ENCODE data around the gene GOSR2.
A peak's percentile ranks its signal among the peaks of the same experiment; 100 is the strongest.
"Not testable (repeated sequence)": the region's sequence is repeated elsewhere in the genome, so short reads cannot be mapped to it uniquely, and the experiment has no call there.

Gene GOSR2

DNA sequence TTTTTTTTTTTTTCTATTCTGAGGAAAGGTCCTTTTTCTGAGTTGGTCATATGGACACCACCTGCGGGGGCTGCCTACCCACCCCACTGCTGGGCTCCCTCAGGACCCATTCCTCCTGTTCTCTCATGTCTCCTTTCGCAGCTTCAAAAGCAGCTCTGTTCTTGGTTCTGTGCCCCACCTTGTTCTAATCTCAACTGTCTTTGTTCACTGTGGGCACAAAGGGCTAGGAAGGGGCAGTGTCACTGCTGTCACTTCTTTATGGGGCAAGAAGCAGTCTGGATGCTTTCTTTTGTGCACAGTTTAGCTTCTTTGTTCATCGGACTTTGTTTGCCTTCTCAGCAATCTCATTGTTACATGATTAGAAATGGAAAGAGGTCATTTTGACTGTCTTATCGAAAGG is 7.1 kb downstream of the GOSR2 start:
- no peak for DNase-seq (ENCODE audit: low spot score)

DNA sequence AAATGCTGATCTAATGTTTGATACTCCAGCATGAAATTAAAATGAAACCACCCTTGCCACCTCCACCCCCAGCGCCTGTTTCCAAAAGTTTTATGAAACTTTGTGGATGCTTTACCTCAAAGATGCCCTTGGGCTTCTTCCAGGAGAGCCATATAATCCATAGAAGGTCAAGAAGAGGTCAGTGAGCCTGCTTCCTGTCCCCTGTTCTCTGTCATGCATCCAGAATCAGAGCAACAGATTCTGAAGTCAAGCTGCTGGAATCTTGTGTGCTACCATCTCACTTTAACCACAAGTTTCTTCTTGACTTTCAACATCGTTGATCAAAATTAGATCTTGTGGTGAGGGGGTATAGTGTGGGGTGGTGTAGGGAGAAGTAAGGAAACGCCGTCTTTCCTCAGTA is 8.6 kb downstream of the GOSR2 start:
- no peak for DNase-seq (ENCODE audit: low spot score)

DNA sequence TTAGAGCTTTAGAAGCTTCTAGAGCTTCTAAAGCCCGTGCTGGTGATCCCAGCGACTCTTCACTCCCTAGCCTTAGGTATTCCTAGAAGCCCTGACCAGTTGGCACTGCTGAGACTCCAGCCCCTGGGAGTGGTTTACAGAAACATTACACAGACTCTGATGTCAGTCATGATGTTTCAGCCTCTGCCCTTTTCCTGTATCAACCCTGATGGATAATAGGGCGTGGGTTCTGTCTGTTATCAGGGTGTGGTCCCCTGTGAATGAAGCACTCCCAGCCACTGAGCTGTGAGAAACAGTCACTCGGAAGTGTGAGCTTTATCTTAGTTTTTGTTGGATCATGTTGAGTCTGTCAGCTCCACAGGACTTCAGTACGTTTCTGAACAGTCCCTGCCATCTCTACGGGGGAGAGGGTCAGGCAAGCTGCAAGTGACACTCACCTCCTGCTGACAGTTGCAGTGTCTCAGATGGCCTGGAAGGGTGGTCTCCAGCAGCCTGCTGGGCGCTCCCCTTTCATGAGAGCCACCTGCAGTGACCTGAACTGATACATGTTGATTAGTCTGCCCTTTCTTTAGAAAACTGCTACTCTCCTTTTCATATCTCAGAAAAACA is 12.8 kb downstream of the GOSR2 start:
- peak; percentile 71 for DNase-seq (ENCODE audit: low spot score)

- DNase-seq (ENCODE audit: low spot score) = peak; percentile 69
Observed at GRCh38 chr17:46940692-46941404, 17.9 kb downstream of the GOSR2 start.

DNA sequence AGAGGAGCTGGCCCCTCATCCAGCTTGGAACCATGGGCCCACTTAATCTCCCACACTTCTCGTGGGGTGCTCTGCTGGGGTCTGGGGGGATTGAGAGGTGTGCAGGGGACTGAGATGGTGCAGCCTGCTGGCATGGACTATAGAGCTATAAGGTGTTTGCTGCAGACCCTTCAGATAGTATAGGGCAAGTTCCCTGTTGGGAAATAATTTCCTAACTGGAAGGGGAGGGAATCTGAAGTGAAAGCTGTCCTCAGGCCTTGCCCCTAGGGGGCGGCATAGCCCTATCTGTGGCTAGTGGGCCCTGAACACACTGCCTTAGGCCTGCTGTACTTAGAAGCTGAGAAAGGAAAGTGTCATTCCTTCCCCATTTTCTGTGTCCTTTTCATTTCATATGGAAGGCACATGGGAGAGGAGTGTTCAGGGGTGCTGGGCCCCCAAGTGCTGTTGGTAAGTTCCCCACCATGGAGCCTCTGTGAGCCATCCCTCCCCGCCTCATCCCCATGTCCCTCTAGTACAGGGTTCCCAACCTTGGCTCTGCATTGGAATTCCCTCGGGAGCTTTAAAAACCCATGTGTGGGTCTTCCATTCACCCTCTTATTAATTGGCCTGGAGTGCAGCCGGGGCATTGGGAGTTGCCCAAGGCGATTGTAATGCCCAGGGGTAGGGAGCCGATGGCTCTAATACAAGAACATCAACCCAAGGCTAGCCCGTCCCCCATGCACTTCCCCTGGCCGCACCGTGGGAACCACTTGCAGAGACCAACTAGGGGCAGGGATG is 19.7 kb downstream of the GOSR2 start:
- DNase-seq (ENCODE audit: low spot score) = peak; percentile 56

GRCh38 chr17:46943218-46943500 is 20.2 kb downstream of the GOSR2 start:
- no peak for DNase-seq (ENCODE audit: low spot score)

DNA sequence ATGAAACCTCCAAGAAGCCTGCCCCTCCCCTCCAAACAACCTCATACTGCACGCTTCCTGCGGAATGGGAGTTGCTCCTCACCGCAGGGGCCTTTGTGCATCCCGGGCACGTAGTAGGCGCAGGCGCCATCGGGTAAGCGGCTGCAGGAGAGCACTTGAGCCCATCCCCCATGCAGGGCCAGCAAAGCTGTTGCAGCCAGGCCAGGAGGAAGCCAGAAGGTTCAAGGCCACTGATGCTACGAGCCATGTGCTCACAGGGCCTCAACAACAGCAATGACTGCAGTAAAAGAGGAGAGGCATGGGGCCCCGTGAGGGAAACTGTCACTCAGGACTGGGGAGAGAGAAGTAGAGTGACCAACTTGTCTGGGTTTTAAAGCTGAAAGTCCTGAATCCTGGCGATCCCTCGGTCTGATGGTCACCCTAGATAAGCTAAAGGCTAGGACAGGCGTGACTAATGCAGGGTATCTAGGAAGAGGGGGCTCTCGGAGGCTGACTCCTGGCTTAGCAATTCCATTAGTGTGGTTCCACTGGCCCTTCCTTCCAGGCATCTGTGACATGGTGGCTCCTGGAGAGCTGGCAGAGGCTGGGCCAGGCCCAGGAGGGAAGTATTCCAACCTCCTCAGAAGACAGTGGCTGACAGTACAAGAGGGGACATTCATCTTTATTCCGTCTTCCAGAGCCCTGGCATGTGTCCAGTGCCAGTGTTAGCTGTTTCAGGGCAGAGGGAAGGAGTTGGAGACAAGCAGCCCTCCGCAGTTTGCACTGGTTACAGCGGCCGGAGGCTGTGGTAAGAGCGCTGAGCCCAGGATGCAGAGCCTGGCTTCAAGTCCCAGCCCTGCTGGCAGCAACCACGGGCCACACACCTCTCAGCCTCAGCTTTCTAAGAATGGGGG is 20.8 kb downstream of the GOSR2 start:
- no peak for DNase-seq (ENCODE audit: low spot score)

DNA sequence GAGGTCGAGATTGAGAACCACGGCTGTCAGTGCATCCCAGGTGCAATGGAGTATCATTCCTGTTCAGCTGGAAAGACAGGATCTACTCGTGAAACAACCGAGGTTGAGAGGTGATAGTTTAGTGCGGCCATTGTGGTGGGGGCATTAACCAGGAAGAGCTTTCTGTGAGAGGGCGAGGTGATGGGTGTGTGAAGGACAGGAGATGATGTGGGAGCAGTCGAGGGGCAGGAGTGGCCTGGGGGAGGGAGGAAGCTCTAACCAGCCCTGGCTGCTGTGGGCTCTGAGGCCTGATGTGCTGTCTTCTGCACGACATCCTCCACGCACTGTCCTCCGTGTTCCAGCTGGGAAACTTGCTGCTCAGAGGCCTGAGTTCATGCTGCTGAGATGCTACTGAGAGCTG is 22.0 kb downstream of the GOSR2 start:
- no peak for DNase-seq (ENCODE audit: low spot score)

GRCh38 chr17:46947216-46947615 is 24.3 kb downstream of the GOSR2 start:
- DNase-seq (ENCODE audit: low spot score) = no peak

DNA sequence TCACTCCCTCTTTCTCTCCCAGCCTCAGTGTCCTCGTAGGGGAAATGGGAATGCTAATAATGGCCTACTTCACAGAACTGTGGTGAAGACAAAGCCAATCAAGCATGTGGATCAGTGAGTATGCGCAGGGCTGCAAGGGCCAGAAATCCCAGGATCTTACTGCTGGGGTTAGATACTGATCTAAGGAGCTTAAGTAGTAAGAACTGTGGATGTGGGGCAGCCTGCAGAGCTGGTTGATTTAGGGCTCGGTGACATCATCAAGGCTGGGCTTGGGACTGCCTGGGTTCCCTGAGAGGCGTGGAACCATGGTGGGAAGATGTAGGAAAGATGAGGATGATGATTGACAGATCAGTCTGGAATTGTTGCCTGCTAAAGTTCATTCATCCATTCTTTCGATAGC is 25.6 kb downstream of the GOSR2 start:
- DNase-seq (ENCODE audit: low spot score) = no peak

DNA sequence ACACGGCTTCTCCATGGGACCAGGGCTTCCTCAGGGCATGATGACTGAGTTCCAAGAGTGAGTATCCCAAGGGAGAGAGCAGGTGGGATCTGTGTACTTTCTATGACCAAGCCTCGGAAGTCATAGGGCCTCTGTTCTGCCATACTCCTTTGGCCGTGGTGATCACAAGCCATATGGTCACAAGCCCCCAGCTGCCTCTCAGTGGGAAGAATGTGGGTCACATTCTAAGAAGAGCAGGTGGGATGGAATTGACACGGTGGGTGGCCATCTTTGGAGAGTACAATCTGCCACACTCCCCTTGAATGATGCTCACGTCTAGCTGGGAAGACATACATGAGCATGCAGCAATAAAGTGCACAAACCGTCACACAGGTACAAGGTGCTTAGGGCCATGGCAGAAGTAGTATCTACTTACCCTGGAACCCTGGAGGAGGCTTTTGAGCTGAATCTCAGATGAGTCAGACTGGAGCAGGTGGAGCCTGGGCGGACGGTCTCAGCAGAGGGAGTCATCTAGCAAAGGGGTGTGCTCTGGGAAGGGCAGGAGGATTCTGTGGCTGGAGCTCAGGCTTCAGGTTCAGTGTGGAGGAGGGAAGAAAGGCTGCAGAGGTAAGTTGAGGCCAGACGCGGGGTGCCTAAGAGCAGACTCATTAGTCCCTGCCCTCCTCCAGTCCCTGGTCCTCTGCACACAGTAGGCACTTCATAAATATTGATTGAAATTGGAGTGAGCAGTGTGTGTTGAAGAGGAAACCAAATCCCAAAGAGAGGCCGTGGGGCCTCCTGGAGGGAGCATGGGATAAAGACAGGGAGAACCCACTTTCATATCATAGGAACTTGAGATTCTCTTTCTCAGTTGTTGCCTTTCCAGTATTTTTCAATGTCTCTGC is 26.6 kb downstream of the GOSR2 start:
- no peak for DNase-seq (ENCODE audit: low spot score)

GRCh38 chr17:46950342-46950996 is 27.5 kb downstream of the GOSR2 start:
- no peak for DNase-seq (ENCODE audit: low spot score)

DNA sequence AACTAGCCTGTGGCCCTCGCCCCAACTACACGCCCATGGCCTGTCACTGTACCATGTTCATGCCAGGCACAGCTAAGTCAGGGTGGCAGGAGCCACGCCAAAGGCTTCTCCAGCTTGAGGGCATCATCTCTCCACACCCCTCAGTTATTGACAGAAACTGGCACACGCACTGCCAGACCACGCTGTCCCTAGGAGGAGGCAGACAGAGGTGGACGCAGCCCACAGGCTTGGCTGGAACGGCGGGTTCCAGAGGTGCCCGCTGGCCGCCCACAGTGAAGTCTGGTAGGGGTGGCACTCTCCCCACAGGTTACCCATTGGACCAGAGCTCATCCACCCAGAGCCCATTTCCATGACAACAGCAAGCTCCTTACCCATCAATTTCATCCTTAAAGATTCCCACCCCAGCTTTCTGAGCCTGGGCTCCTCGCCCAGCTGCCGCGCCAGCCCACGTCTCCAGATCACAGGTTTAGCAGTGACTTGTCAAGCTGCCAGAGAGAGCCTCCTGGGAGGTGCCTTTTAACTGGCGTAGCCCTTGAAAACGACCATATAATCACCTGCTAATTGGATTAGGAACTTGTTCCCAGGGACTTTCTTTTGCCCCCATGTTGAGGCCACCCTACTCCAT is 28.1 kb downstream of the GOSR2 start:
- no peak for DNase-seq (ENCODE audit: low spot score)

DNA sequence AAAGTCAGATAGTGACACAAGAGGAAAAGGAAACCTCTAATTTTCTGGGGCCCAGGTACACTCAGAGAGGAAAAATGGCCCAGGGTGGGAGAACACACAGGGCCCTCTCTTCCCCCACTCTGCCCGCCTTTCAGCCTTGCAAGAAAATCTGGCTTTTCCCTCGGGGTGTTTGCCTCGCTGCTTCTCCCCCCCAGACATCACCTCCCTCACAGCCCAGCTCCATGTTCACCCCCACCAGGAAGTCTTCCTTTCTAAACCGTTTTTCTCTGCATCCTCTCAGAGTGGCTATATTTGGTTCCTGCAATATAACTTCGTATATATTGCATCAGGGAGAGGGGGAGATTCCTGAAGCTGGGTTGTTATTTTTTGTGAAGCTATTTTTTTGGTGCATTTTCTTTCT is 28.7 kb downstream of the GOSR2 start:
- DNase-seq (ENCODE audit: low spot score) = no peak

- DNase-seq (ENCODE audit: low spot score) = no peak
Observed at GRCh38 chr17:46952115-46952514, 29.2 kb downstream of the GOSR2 start.

DNA sequence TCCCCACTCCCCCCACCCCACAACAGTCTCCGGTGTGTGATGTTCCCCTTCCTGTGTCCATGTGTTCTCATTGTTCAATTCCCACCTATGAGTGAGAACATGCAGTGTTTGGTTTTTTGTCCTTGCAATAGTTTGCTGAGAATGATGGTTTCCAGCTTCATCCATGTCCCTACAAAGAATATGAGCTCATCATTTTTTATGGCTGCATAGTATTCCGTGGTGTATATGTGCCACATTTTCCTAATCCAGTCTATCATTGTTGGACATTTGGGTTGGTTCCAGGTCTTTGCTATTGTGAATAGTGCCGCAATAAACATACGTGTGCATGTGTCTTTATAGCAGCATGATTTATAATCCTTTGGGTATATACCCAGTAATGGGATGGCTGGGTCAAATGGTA is 30.2 kb downstream of the GOSR2 start:
- not testable (repeated sequence) for DNase-seq (ENCODE audit: low spot score)

DNA sequence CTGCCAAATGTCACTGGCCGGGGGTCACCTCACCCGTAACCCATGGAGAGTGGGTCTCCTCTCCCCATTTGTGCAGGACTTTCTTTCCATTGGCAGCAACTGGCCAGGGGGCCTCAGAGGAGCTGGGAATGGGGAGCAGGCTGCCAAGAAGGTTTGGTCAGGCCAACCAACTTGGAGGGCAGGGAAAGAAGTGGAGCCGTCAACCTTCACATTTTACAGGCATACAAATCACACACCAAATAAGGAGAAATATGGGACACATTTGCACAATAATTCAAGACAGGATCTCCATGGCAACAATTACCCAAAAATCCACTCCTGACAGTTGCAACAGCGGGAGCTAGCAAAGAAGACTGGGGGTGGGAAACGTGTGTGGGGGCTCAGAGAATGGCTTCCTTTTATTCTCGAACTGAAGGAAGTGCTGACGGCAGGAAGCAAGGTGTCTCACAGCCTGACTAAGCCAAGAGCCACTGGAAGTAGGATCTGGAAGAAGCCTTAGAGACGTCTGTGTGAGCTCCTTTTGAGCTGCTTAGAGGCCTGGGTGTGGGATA is 35.2 kb downstream of the GOSR2 start:
- no peak for DNase-seq (ENCODE audit: low spot score)

DNA sequence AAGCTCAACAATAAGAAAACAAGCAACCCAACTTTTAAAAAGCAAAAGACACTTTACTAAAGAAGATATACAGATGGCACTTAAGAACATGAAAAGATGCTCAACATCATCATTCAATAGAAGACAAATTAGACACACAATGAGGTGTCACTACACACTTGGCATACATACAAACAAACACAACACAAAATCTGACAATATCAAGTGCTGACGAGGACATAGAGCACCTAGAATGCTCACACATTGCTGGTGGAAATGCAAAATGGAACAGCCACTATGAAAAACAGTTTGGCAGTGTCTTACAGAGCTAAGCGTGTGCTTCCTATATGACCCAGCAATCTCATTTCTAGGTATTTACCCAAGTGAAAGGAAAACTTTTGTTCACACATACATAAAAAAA is 37.2 kb downstream of the GOSR2 start:
- no peak for DNase-seq (ENCODE audit: low spot score)

DNA sequence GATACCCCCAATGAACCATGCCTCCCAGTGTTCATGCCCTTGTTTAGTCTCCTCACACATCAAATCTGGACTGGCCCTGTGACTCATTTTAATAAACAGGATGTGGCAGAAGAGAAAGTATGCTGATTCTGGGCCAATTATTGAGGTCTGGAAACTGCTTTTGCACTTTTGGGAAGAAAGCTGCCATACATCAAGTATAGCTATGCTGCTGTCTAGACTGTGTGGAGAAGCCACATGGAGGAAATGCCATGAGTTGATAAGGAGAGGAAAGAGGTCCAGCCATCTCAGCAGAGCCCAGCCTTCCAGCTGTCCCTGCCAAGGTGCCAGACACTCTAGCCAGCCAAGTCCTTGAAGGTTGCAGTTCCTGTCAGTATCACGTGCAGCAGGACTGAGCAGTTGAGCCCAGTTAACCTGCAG is 39.4 kb downstream of the GOSR2 start:
- DNase-seq (ENCODE audit: low spot score) = no peak

DNA sequence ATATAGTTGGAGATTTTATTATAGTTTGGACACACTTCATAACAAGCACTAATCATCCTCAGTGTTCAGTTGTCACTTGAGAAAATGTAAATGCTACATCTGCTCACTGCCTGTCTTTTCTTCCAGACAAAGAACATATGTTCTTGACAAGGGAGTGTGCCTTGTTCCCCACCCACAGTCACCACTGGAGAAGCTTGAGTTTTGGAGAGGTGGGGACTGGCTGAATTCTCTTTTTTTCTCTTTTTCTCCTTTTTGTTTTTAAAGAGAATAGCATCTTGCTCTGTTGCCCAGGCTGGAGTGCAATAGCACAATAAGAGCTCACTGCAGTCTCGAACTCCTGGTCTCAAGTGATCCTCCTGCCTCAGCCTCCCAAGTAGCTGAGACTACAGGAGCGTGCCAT is 40.6 kb downstream of the GOSR2 start:
- DNase-seq (ENCODE audit: low spot score) = no peak
